Lung (tissue), 12 donors: Measurements from ENCODE around the gene SLC7A8. TPM values are rescaled to one million over a fixed set of nuclear protein-coding genes. Genes with fewer than 3 reads are reported as not detected.

ENCODE experiments used
- ATAC-seq: fragments of 200-7000 bp; cut with Tn5 transposase; one replicate; pipeline ENCODE4 v1.9.1; 2020; ENCODE audit warnings: moderate number of reproducible peaks; ENCODE audit not compliant: insufficient read depth, low FRiP score
- DNase-seq, 3 donors: peaks; one replicate each; pipeline ENCODE4 v3.0.0-alpha.2; 2013 to 2017
- H3K27ac ChIP-seq, 2 donors: one replicate each; pipeline ENCODE4 v1.5.1; 2013; ENCODE audit warnings: mild to moderate bottlenecking in 2 of 2, moderate library complexity in 2 of 2, control low read depth in 1 of 2, inconsistent platforms in 1 of 2, low read depth in 1 of 2, low read length in 1 of 2
- H3K27me3 ChIP-seq, 3 donors: one replicate each; pipeline ENCODE4 v1.5.1; 2013; ENCODE audit warnings: low read length in 2 of 3; ENCODE audit not compliant: control insufficient read depth in 3 of 3, insufficient read depth in 3 of 3
- H3K36me3 ChIP-seq, 4 donors: one replicate each; pipeline ENCODE4 v1.5.1; 2013; ENCODE audit warnings: low read length in 4 of 4, mild to moderate bottlenecking in 1 of 4, moderate library complexity in 1 of 4; ENCODE audit not compliant: control insufficient read depth in 4 of 4, insufficient read depth in 4 of 4
- H3K4me1 ChIP-seq, 5 donors: one replicate each; pipeline ENCODE4 v1.5.1; 2013; ENCODE audit warnings: low read length in 5 of 5, mild to moderate bottlenecking in 2 of 5, moderate library complexity in 1 of 5; ENCODE audit not compliant: control insufficient read depth in 5 of 5, insufficient read depth in 5 of 5
- H3K4me3 ChIP-seq: one replicate; pipeline ENCODE4 v1.5.1; 2013; ENCODE audit warnings: mild to moderate bottlenecking, control low read depth, moderate library complexity
- H3K9ac ChIP-seq, 2 donors: one replicate each; pipeline ENCODE4 v1.5.1; 2013; ENCODE audit warnings: low read length in 2 of 2, control low read depth in 1 of 2; ENCODE audit not compliant: insufficient read depth in 1 of 2
- H3K9me3 ChIP-seq, 4 donors: one replicate each; pipeline ENCODE4 v1.5.1; 2013; ENCODE audit warnings: low read length in 3 of 4, mild to moderate bottlenecking in 1 of 4, moderate library complexity in 1 of 4; ENCODE audit not compliant: control insufficient read depth in 4 of 4, insufficient read depth in 3 of 4
- WGBS, 2 donors: extraction: QIAGEN DNeasy Blood & Tissue Kit; methylation state at CpG; one replicate each; pipeline ENCODE4 v1.1.7; 2013; 5-methylcytosine and 5-hydroxymethylcytosine counted together
- polyA plus RNA-seq, 2 donors: library from polyadenylated mRNA; stranded (reverse); fragments of 200-250 nt; gene quantifications; one replicate each; pipeline ENCODE4 v1.2.1, GENCODE V29; 2013
- total RNA-seq, 2 donors: library from RNA; depleted of rRNA in 1 of 2; stranded (reverse); fragments of >200 nt in 1 of 2; gene quantifications; one replicate each; pipeline ENCODE4 v1.2.1, GENCODE V29; 2014 to 2021
- TF ChIP-seq, protein P1 (sequence below): IDR thresholded peaks from 2 replicates; pipeline ENCODE4 v1.5.1; 2012; ENCODE audit warnings: mild to moderate bottlenecking; ENCODE audit errors: control extremely low read depth, extremely low read depth
- donor health status: control.
- donor health status: control.
- donor health status: Bipolar disorder and iron deficiency.
- donor health status: healthy.
- donor health status: DM: yes; HTN: yes; CAD: no.

Gene SLC7A8
- total and polyA plus RNA-seq, 4 donors = 28.1 to 74.0 (median 41.9) TPM

DNA sequence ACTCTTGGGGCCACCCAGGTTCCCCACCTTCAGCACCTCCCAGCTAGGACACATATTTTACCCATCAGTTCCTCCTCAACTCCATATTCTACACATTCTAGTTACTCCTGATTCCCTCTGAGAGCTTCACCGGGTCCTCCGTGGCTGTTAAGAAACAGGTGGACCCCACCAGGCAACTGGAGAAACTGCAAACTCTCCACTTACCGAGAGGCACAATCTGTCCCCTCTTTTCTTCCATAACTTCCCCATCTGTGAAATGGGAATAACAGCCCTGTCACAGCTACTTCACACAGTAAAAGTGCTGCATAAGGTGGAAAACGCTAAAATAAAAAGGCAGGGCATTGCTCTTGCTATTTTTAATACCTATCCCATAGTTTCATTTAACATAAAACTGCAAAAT lies 1.5 kb downstream of the SLC7A8 start:
- Histone ChIP-seq H3K9ac (peak overlapping the region; percentile 59 to 74), H3K4me1 (peaks cover 0 to 38% (median 3%) of the 10 kb centered on the region in 5 donors), H3K27ac (peak overlapping the region in 1 of 2 donors; percentile 11), H3K27me3 (no peaks in the 10 kb centered on the region), H3K36me3 (peaks cover 0 to 4% (median 0%) of the 10 kb centered on the region in 4 donors), H3K4me3 (no peak overlapping the region), H3K9me3 (no peaks in the 10 kb centered on the region)
- 32 to 49% methylated on average over 4 of the region's 4 CpGs for WGBS, 2 donors
- ATAC-seq = no peak
- TF ChIP-seq, protein P1, sequence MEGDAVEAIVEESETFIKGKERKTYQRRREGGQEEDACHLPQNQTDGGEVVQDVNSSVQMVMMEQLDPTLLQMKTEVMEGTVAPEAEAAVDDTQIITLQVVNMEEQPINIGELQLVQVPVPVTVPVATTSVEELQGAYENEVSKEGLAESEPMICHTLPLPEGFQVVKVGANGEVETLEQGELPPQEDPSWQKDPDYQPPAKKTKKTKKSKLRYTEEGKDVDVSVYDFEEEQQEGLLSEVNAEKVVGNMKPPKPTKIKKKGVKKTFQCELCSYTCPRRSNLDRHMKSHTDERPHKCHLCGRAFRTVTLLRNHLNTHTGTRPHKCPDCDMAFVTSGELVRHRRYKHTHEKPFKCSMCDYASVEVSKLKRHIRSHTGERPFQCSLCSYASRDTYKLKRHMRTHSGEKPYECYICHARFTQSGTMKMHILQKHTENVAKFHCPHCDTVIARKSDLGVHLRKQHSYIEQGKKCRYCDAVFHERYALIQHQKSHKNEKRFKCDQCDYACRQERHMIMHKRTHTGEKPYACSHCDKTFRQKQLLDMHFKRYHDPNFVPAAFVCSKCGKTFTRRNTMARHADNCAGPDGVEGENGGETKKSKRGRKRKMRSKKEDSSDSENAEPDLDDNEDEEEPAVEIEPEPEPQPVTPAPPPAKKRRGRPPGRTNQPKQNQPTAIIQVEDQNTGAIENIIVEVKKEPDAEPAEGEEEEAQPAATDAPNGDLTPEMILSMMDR = no peak
- DNase-seq = no peak

DNA sequence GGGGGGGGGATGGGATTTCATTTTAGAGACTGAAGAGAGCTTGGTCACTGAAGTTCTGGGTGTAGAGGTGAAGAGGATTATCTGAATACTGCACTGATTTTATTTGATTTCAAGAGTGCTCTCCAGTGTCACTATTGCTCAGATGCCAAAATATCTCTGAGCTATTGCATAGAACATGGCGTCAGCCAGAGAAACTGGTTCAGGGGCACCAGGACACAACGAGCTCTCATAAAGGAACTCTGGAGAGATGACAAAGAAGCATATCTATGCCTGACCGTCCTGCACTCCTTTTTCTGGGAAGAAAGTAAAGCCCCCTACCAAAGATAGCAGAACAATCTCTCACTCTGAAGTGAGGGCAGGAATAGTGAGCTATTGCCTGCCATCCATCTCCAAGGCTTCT lies 2.0 kb downstream of the SLC7A8 start:
- peaks cover 0 to 42% (median 3%) of the 10 kb centered on the region in 5 donors for H3K4me1 ChIP-seq
- H3K9me3 ChIP-seq = no peaks in the 10 kb centered on the region
- peak overlapping the region; percentile 11 to 40 for H3K27ac ChIP-seq
- peaks cover 0 to 4% (median 0%) of the 10 kb centered on the region in 4 donors for H3K36me3 ChIP-seq
- ATAC-seq = no peak
- DNase-seq = peak in 1 of 3 donors; percentile 53
- no peak overlapping the region for H3K4me3 ChIP-seq
- WGBS, 2 donors = 47 to 81% methylated on average over 3 of the region's 3 CpGs
- TF ChIP-seq, protein P1 = no peak
- peak overlapping the region; percentile 59 to 74 for H3K9ac ChIP-seq
- no peaks in the 10 kb centered on the region for H3K27me3 ChIP-seq

DNA sequence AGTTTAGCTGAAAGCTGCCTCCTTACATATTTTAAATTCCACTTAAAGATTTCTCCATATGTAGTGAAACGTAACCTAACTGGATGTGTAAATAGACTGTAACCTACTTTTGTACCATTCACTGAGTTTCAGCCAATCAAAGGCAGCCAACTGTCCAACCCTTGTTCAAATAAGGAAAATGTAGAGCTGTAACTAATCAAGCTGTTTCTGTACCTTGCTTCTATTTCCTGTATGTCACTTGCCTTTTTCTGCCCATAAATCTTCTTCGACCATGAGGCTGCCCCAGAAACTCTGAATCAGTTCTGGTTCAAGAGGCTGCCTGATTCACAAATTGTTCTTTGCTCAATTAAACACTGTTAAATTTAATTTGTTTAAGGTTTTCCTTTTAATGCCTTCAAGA lies 6.3 kb downstream of the SLC7A8 start:
- no peaks in the 10 kb centered on the region for H3K9me3 ChIP-seq
- H3K4me3 ChIP-seq = no peak overlapping the region
- DNase-seq (peak; percentile 36 to 82 (median 73)), ATAC-seq (no peak)
- H3K27ac ChIP-seq = peak overlapping the region in 1 of 2 donors; percentile 23
- TF ChIP-seq, protein P1 = no peak
- H3K4me1 ChIP-seq = peaks cover 0 to 72% (median 16%) of the 10 kb centered on the region in 5 donors
- peak overlapping the region in 1 of 2 donors; percentile 16 for H3K9ac ChIP-seq
- peaks cover 0 to 10% (median 0%) of the 10 kb centered on the region in 4 donors for H3K36me3 ChIP-seq
- no peaks in the 10 kb centered on the region for H3K27me3 ChIP-seq
- WGBS, 2 donors = 37 to 46% methylated on average over 2 of the region's 2 CpGs

DNA sequence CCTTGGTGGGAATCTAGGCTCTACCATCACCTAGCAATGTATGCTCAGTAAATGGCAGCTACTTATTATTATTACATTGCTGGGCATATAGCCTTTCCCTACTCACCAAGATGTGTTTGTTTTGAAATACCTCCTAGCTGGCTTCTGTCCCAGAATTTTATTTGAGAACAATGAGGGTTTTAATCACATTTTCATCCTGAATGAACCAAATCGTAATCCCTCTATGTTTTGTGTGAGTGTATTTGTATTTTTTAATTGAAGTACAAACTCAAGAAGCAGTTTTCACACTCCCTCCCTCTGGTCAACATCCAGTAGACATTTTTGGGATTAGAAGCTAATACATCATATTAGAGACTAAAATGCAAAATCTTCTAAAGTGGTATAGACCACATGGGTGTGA lies 7.6 kb downstream of the SLC7A8 start:
- ATAC-seq = no peak
- no peak overlapping the region for H3K27ac ChIP-seq
- H3K27me3 ChIP-seq = no peaks in the 10 kb centered on the region
- DNase-seq = peak in 2 of 3 donors; percentile 39 to 58
- peaks cover 0 to 12% (median under 1%) of the 10 kb centered on the region in 4 donors for H3K36me3 ChIP-seq
- H3K4me1 ChIP-seq = peaks cover 0 to 61% (median 19%) of the 10 kb centered on the region in 5 donors
- TF ChIP-seq, protein P1 = no peak
- no peak overlapping the region for H3K4me3 ChIP-seq
- 29 to 57% methylated on average over 1 of the region's 1 CpG for WGBS, 2 donors
- no peaks in the 10 kb centered on the region for H3K9me3 ChIP-seq
- H3K9ac ChIP-seq = peak overlapping the region in 1 of 2 donors; percentile 26
